NT2/D1 (cell line): ENCODE measurements around the gene PCDHB8.
"Not testable (repeated sequence)": the region's sequence is repeated elsewhere in the genome, so short reads cannot be mapped to it uniquely, and the experiment has no call there.

Source experiments
- DNase-seq: peaks from one replicate; pipeline ENCODE4 v3.0.0-alpha.2; 2011; ENCODE audit warnings: low read depth, low spot score
- H3K27me3 ChIP-seq: 2 replicates; pipeline ENCODE4 v1.6.0; 2011; ENCODE audit warnings: mild to moderate bottlenecking; ENCODE audit not compliant: insufficient read length, insufficient read depth
- H3K36me3 ChIP-seq: 2 replicates; pipeline ENCODE4 v1.6.1; 2011; ENCODE audit warnings: mild to moderate bottlenecking, low read length, mixed read lengths; ENCODE audit not compliant: insufficient read depth, insufficient read length
- H3K4me1 ChIP-seq: 2 replicates; pipeline ENCODE4 v1.5.1; 2011; ENCODE audit not compliant: insufficient read depth, insufficient read length
- H3K4me3 ChIP-seq: 2 replicates; pipeline ENCODE4 v1.5.1; 2011; ENCODE audit warnings: low read depth; ENCODE audit not compliant: insufficient read length
- H3K9ac ChIP-seq: 2 replicates; pipeline ENCODE4 v1.6.0; 2011; ENCODE audit warnings: low read depth; ENCODE audit not compliant: insufficient read length
- H3K9me3 ChIP-seq: 2 replicates; pipeline ENCODE4 v1.5.1; 2011; ENCODE audit warnings: mild to moderate bottlenecking, low read length; ENCODE audit not compliant: insufficient read depth
- SUZ12 ChIP-seq: IDR thresholded peaks from 2 replicates; pipeline ENCODE4 v1.6.1; 2011; ENCODE audit not compliant: insufficient read length, insufficient read depth; ENCODE audit errors: extremely low read depth
- YY1 ChIP-seq: IDR thresholded peaks from 2 replicates; pipeline ENCODE4 v1.6.1; 2011; ENCODE audit not compliant: insufficient read length, insufficient read depth
- ZNF274 ChIP-seq: IDR thresholded peaks from 2 replicates; pipeline ENCODE4 v1.6.1; 2011; ENCODE audit warnings: mild to moderate bottlenecking, low read depth, low read length

PCDHB8 gene

GRCh38 chr5:141155540-141156374 lies 21.8 kb upstream of the PCDHB8 start:
- TF ChIP-seq YY1, result no peak
- TF ChIP-seq ZNF274, result no peak
- TF ChIP-seq SUZ12, result no peak
- no peaks in the 10 kb centered on the region for H3K36me3 ChIP-seq
- no peaks in the 10 kb centered on the region for H3K27me3 ChIP-seq
- H3K4me3 ChIP-seq, result no peak overlapping the region
- H3K9ac ChIP-seq, result no peak overlapping the region
- H3K4me1 ChIP-seq, result no peaks in the 10 kb centered on the region
- DNase-seq, result peak; percentile 5
- peaks cover 6% of the 10 kb centered on the region; the same call in 1 of the 2 replicates for H3K9me3 ChIP-seq

GRCh38 chr5:141157356-141157755 lies 20.2 kb upstream of the PCDHB8 start:
- not testable (repeated sequence) for DNase-seq, H3K27me3 ChIP-seq, H3K9me3 ChIP-seq, H3K4me3 ChIP-seq, H3K4me1 ChIP-seq, H3K9ac ChIP-seq, H3K36me3 ChIP-seq

DNA sequence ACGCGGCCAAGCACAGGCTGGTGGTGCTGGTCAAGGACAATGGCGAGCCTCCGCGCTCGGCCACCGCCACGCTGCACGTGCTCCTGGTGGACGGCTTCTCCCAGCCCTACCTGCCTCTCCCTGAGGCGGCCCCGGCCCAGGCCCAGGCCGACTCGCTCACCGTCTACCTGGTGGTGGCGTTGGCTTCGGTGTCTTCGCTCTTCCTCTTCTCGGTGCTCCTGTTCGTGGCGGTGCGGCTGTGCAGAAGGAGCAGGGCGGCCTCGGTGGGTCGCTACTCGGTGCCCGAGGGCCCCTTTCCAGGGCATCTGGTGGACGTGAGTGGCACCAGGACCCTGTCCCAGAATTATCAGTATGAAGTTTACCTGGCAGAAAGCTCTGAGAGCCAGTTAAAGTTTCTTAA lies 19.7 kb upstream of the PCDHB8 start:
- not testable (repeated sequence) for H3K9me3 ChIP-seq, H3K4me3 ChIP-seq, H3K9ac ChIP-seq, DNase-seq, H3K27me3 ChIP-seq, H3K36me3 ChIP-seq, H3K4me1 ChIP-seq

DNA sequence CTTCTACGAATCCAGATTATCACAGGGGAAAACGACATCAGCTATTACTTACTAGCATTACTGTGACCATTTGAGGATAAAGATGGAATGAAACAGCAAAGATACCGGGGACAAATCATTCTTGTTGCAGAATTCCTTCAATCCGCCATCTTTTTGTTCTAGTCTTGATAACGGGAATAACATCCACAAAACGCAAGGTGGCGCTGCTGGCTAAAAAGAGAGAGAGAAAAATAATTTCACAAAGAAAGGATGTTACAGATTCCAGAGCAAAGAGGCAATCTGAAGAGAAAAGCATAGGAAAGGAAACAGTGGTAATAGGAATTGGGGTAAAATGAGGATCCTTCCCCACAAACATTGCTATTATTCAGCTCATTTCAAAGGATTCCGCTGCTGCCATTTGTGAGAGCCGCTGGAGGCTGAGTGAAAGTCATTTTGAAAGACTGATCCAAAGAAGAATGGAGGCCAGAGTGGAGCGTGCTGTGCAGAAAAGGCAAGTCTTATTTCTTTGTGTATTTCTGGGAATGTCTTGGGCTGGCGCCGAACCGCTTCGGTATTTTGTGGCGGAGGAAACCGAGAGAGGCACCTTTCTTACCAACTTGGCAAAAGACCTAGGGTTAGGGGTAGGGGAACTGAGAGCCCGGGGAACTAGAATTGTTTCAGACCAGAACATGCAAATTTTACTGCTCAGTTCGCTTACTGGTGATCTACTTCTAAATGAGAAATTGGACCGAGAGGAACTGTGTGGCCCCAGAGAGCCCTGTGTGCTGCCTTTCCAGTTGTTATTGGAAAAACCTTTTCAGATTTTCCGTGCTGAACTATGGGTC lies 5.0 kb upstream of the PCDHB8 start, which contains the start of gene PCDHB7:
Gene PCDHB7, plus strand, starts transcription at position 264 of the 824 bp plus-strand sequence. Its CDS starts 192 bp downstream, at position 456.
- Histone ChIP-seq H3K4me1 (no peaks in the 10 kb centered on the region), H3K4me3 (no peak within 1 kb of the TSS), H3K27me3 (no peaks in the 10 kb centered on the region), H3K36me3 (no peaks in the 10 kb centered on the region), H3K9me3 (no peaks in the 10 kb centered on the region), H3K9ac (no peak within 1 kb of the TSS)
- TF ChIP-seq SUZ12 (no peak), YY1 (no peak), ZNF274 (no peak)
- peak; percentile 3 for DNase-seq

GRCh38 chr5:141174291-141175104 lies 3.1 kb upstream of the PCDHB8 start:
- not testable (repeated sequence) for H3K36me3 ChIP-seq, H3K9me3 ChIP-seq, H3K4me1 ChIP-seq, H3K4me3 ChIP-seq, DNase-seq, H3K9ac ChIP-seq, H3K27me3 ChIP-seq

- Histone ChIP-seq H3K4me1 (no peaks in the 10 kb centered on the region), H3K9ac (no peak overlapping the region), H3K27me3 (no peaks in the 10 kb centered on the region), H3K36me3 (no peaks in the 10 kb centered on the region), H3K9me3 (no peaks in the 10 kb centered on the region), H3K4me3 (no peak overlapping the region)
- DNase-seq, result no peak
- TF ChIP-seq YY1 (no peak), SUZ12 (no peak), ZNF274 (no peak)
Measured at GRCh38 chr5:141175933-141176332, 1.7 kb upstream of the PCDHB8 start.

- H3K9ac ChIP-seq, result not testable (repeated sequence)
Measured at GRCh38 chr5:141179371-141179770, 1.8 kb downstream of the PCDHB8 start.

GRCh38 chr5:141179876-141180275 lies 2.3 kb downstream of the PCDHB8 start:
- H3K9me3 ChIP-seq, H3K4me3 ChIP-seq, H3K4me1 ChIP-seq, DNase-seq, H3K9ac ChIP-seq, H3K27me3 ChIP-seq, H3K36me3 ChIP-seq: not testable (repeated sequence)

More at GRCh38 chr5:141179371-141179770, 1.8 kb downstream of the PCDHB8 start:
- H3K4me3 ChIP-seq, H3K4me1 ChIP-seq, H3K27me3 ChIP-seq, H3K36me3 ChIP-seq, DNase-seq, H3K9me3 ChIP-seq: not testable (repeated sequence)
